ENCODE measurements around the gene IGFALS.

Gene IGFALS

GRCh38 chr16:1776672-1776955 is 16.9 kb downstream of the IGFALS start:
- no peak for DNase-seq (ENCODE audit: low read depth)

- no peak for DNase-seq (ENCODE audit: low read depth)
Observed at GRCh38 chr16:1775846-1776671, 17.4 kb downstream of the IGFALS start.

- no peak for DNase-seq (ENCODE audit: low read depth)
Observed at GRCh38 chr16:1775006-1775845, 18.3 kb downstream of the IGFALS start.

GRCh38 chr16:1774448-1774780 is 19.1 kb downstream of the IGFALS start:
- DNase-seq (ENCODE audit: low read depth), result no peak

- no peak for DNase-seq (ENCODE audit: low read depth)
Observed at GRCh38 chr16:1773703-1774447, 19.6 kb downstream of the IGFALS start.

GRCh38 chr16:1772908-1773702 is 20.4 kb downstream of the IGFALS start, which contains the start of gene MRPS34:
MRPS34 (minus strand) TSS chr16:1773134; CDS start chr16:1773119, 15 bp downstream.
- peak; percentile 64 for DNase-seq (ENCODE audit: low read depth)

- no peak for DNase-seq (ENCODE audit: low read depth)
Observed at GRCh38 chr16:1772362-1772907, 21.1 kb downstream of the IGFALS start, which contains the start of gene EME2. EME2 (plus strand) TSS chr16:1772810; CDS start chr16:1773228, 418 bp downstream.

GRCh38 chr16:1771864-1772361 is 21.6 kb downstream of the IGFALS start:
- no peak for DNase-seq (ENCODE audit: low read depth)

- peak; percentile 56 for DNase-seq (ENCODE audit: low read depth)
Observed at GRCh38 chr16:1771188-1771863, 22.2 kb downstream of the IGFALS start, which contains the start of gene NME3. NME3 (minus strand) TSS chr16:1771543; CDS start chr16:1771534, 9 bp downstream.

GRCh38 chr16:1770328-1771187 is 22.9 kb downstream of the IGFALS start:
- DNase-seq (ENCODE audit: low read depth), result no peak

- no peak for DNase-seq (ENCODE audit: low read depth)
Observed at GRCh38 chr16:1769402-1770300, 23.9 kb downstream of the IGFALS start.

GRCh38 chr16:1768767-1769401 is 24.6 kb downstream of the IGFALS start:
- DNase-seq (ENCODE audit: low read depth), result no peak

GRCh38 chr16:1768061-1768766 is 25.3 kb downstream of the IGFALS start:
- no peak for DNase-seq (ENCODE audit: low read depth)

GRCh38 chr16:1767116-1767994 is 26.1 kb downstream of the IGFALS start:
- no peak for DNase-seq (ENCODE audit: low read depth)

GRCh38 chr16:1766701-1767100 is 26.8 kb downstream of the IGFALS start:
- no peak for DNase-seq (ENCODE audit: low read depth)

GRCh38 chr16:1766231-1766630 is 27.3 kb downstream of the IGFALS start:
- no peak for DNase-seq (ENCODE audit: low read depth)
